HG02642 (cell line): ENCODE results near the gene ANO3.

Experiments
- ATAC-seq: cut with Tn5 transposase; IDR thresholded peaks from one replicate; pipeline ENCODE4 v1.9.1; 2021; ENCODE audit warnings: mild to moderate bottlenecking; ENCODE audit not compliant: unreplicated experiment, poor library complexity

The ANO3 gene

DNA sequence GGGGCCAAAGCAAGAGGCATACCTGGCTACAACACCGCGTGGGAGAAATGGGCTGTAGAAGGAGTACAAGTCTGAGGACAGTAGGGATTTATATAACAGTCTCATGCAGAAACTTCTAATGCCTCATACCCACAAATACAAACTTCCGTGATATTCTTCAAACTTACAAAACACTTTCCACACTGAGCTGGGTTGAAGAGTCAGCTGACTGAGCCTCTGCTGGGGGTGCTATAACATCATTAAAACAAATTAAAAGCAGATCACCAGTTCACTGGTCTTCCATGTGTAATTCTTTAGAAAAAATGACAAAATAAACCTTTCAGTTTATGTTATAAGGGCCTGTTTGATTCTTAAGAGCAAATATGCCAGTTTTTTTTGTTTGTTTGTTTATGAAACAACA is 148.1 kb downstream of the ANO3 start:
- ATAC-seq = no peak

DNA sequence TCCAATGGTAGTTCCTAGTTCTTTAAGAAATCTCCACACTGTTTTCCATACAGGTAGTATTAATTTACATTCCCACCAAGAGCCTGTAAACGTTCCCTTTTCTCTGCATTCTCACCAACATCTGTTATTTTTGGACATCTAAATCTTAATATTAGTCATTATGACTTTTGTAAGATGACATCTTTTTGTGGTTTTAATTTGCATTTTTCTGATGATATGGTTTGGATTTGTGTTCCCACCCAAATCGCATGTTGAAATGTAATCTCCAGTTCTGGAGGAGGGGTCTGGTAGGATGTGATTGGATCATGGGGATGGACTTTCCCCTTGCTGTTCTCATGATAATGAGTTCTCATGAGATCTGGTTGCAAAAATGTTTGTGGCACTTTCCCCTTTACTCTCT is 151.2 kb downstream of the ANO3 start:
- ATAC-seq = no peak

DNA sequence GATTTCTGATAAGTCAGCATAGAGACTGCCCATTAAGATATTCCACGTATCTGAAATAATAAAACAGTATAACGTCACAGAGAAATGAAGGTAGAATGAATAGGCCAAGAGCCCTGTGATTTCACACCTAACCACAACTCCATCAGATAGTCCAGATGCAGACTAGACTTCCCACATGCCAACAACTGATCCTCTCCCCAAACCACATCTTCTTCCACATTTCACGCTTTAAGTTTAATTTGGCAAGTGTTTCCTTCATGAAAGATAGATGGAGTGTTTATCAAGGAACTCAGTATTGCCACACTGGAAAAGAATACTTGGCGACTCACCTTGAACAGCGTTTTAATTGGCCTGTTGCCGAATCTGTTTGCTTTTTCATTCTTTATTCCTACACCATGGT is 158.6 kb downstream of the ANO3 start:
- no peak for ATAC-seq

DNA sequence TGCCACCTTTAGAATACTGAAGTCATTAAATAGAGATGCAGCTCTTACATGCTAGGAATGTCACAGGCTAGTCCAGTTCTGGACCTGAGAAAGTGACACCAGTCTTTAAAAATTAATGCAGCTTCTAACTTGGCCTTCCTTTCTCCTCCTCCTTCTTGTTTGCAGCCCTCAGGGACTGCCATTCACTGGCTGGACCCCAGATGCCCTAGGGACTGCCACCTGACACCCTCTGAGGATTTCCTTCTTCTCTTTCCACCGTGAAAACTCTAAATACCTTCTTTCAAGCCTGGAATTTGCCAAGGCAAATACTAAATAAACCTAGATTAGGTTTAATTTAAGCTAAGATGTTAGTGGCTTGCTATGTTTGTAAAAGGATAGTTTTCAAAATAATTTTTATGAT is 161.7 kb downstream of the ANO3 start:
- ATAC-seq = no peak

DNA sequence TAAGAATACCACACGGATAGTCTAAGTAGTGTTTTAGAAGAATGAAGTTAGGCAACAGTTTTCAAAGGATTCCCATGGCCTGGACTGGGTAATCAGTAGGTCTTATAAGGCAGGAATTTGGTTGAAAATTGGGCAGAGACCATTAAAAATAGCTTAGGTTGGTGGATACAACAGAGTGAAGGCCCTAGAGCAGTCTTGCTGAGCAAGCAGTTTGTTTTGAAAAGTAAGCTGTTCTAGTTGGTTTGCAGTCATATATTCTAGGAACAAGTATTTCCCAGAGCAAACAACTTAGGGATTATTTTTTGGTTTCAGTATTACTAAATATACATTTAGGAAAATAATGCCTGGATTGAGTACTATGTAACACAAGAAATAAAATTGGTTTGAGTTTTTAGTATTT is 175.3 kb downstream of the ANO3 start:
- no peak for ATAC-seq

DNA sequence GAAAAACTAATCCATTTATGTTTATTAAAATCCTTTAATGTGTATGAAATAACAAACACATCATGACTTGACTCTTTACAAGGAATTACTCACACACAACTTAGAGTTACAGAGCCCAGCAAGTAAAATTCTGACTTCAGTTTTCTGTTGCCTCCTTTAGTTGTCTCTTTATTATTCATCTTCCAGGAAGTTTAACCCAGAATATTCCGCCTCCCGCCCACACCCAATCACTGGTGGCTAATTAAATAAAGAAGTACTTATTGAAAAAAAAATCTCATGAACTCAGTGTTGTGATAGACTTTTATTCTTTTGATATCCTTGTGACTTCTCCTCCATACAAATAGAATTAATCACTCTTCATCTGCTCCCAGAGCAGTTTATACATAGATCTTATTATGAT is 178.2 kb downstream of the ANO3 start:
- no peak for ATAC-seq

DNA sequence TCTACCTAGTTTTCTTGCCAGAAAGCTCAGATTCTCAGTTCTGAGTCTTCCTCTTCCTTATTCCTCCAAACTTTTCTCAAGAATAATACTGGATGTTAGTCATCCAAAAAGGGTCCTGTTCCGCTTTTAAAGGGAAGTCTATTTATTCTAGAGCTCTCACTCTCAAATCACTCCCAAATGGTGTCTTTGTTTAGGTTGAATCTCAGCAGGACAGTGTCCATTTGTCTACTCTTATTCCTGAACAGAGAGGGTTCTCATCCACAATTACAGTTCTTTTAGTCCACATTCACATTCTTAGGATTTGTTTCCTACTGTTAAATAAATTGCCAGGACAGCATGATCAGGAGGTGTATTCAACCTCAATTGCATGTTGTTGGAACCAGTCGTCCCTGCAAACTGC is 178.8 kb downstream of the ANO3 start:
- no peak for ATAC-seq

DNA sequence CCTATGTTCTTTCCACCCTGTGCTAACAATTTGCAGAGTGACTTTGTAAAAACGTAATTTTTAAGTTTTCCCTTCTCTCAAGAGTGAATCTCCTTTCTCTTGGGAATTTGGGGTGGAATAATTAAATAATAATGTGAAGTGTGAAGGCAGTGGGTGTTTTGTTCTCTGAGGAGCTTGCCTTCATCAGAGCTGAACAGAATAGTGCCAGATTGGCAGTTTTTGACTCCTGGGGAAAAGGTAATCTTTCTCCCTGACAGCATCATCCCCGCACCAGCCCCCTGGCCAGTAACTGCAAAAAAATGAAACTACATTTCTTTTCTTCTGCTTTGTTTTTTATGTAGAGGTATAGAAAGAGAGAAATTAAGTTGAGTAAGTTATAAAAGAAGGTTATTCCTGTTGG is 180.3 kb downstream of the ANO3 start:
- no peak for ATAC-seq

DNA sequence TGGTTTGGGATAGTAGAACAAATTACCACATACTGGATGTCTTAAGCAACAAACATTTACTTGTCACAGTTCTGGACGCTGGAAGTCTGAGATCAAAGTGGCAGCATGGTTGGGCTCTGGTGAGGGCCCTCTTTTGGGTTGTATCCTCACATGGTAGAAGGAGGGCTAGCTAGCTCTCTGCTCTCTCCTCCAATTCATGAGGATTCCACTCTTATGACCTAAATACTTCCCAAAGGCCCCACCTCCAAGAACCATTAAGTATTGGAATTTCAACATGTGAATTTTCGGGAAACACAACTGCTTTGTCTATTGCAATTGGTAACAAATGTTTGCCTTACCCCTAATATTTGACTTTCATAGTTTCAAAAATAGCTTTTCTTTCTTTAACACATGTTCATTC is 187.5 kb downstream of the ANO3 start:
- no peak for ATAC-seq

DNA sequence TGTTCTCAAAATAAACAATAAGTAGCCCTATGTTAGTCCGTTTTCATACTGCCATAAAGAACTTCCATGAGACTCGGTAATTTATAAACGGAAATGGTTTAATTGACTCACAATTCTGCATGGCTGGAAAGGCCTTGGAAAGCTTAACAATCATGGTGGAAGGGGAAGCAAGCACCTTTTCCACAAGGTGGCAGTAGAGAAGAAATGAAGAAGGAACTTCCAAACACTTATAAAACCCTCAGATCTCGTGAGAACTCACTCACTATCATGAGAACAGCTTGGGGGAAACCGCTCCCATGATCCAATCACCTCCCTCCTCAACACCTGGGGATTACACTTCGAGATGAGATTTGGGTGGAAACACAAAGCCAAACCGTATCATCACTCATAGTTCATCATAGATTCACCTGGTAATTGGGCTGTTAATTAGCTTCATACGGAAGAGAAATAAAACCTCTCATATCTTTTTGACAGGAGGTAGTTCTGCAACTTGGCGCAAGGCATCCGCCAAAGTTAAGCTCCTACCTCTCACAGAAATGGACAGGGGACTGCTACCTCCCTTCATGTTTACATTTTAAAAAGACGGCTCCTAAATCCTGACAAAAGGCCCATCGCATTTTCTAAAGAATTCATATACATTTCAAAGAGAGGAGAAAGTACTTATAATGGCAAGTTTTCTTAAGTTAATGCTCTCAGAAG is 191.1 kb downstream of the ANO3 start:
- ATAC-seq = no peak

DNA sequence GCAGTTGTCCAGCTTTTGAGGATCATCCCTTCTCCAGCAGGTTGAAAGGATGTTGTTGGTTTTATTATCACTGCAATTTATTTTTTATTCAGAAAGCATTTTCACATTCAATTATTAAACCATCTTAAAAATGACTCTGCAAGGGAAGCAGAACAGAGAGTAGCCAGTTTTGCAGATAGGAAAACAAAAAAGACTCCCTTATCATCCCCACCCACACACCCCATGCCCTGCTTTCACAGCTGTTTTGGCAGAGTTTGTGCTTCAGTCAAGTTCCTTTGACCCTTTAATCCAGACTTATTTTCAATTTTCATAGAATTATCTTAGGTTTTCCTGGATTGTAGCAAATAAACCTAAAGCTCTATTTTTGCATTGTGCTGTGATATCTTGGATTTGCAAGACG is 195.8 kb downstream of the ANO3 start:
- no peak for ATAC-seq

DNA sequence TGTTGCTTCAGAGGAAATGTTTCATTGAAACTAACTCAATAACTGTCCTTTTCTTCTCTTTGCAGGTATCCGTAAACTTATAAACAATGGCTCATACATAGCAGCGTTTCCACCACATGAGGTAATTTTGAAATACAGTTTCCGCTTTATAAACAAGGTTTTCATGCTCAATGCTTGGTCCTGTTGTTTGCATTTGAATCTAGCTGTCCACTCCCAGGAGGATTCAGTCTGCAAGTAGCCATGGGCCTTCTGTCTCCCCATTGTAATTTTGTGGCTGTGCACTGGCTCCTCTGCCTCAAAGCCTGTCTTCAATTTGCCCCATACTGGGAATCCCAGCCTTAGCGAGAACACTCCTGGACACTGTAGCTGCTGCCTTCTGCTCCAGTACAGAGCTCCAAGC is 205.4 kb downstream of the ANO3 start:
- no peak for ATAC-seq

DNA sequence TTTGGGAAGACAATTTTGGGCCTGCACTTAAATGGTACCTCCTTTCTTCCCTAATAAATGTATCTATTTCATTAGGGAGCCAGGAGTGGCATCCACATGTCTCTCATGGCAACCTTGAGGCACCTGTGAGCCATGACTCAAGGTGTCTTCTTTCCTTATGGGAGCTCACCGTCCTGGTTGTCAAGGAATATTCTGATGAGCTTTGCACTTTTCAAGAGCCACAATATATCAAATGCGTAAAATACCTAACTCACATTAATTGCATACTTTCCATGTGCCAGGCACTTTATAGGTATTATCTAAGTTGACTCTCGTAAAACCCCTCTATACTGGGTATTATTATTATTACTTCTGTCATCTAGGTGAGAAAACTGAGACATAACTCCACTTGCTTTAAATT is 207.6 kb downstream of the ANO3 start:
- no peak for ATAC-seq

DNA sequence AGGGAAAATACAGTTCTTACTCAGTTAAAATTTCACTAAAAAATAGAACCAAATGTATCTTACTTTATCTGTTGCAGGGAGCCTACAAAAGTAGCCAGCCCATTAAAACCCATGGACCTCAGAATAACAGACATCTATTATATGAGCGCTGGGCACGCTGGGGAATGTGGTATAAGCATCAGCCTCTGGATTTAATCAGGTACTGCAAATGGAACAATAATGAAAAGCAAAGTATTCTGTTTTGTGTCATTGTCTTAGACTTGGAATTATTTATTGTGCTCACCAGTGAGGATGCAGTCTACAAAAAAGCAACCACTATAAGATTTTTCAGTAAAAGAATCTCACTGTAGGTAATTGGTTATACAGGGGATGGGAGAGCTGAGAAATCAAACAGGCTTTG is 209.9 kb downstream of the ANO3 start:
- ATAC-seq = no peak

DNA sequence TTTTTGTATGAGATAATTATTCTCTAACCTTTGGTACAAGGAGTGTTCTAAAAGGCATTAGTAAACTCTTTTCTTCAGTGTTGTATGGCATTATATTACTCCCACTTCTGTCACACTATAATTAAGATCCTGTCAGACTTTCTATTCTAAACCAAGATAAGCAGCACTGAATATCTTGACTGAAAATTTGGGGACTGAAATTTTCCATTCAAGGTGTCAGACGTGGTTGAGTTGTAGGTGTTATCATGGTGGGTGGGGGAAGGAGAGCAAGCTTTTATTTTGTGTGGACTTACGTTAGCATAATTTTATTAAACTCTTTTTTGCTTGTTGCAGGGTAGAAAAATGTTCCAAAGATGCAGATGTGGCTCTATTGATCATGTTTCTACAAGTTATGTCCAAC is 217.2 kb downstream of the ANO3 start:
- no peak for ATAC-seq

DNA sequence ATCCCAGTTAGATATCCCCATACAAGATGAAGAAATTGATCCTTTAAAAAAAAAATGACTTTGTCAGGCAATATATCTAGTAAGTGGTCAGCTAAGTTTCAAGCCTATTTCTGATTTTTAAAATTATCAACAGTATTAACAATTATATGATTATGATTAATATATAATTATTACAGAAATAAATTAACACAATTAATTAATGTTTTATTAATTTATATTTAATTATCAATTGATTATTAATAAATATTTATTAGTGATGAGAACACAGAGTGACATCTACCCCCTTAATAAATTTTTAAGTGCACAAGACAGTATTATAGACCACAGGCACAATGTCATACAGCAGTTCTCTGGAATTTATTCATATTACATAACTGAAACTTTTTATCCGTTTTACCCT is 218.1 kb downstream of the ANO3 start:
- ATAC-seq = no peak

DNA sequence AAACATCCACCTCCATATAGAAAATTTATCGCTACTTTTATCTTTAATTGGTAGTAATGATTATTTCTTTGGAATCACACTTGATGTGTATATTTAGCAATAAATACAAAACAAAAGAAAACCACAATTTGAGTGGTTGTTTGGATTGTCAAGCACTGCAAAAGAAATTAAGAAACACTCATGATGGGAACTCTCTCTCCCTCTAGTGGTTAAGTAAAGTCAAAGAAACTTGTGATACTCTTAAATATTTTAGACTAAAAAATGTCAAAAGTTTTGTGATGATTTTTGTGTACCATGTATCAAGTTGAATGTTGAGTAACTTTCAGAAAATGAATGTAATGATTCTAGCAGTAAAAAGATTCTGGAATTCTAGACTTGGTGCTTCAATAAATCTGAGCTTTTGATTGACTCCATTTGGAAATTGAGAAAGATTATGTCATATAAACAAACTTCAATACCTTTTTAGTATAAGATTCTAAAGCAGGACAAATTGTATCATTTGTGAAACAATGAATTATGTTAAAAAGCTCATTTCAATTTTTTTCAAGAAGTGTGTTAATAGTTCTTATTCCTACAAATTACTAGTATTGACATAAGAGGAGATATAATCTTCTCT is 219.4 kb downstream of the ANO3 start:
- no peak for ATAC-seq

DNA sequence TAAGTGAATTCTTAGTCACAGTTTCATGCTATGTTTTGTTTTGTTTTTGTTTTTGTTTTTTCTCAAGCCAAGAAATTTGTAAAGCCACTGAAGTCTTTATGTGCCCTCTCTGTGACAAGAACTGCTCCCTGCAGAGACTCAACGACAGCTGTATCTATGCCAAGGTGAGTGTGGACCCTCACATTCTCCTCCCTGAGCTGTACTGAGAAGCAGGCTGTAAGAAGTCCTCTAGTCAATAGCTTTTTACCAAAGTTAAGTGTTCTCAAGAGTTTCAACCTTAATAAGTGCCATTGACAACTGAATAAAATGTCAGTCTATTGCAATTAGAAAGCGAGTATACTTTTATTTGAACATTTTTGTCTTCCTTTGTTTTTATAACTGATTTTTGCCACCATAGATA is 221.3 kb downstream of the ANO3 start:
- no peak for ATAC-seq

DNA sequence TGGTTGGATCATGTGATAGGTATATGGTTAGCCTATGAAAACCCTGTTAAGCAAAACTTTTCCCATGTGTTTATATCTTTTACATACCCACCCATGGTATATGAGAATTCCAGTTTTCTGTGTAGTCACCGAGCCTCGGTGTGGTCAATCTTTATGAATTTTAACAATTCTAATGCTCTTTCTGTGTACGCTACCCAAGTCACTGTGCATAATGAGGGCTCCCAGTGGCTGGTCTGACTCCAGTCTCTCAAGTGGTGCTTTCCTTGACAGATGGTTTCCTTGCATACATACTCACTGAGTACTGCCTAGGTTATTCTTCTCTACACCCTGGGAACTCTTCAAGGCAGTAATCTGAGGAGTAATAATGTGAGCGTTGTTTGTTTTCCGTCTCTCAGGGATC is 222.5 kb downstream of the ANO3 start:
- no peak for ATAC-seq

DNA sequence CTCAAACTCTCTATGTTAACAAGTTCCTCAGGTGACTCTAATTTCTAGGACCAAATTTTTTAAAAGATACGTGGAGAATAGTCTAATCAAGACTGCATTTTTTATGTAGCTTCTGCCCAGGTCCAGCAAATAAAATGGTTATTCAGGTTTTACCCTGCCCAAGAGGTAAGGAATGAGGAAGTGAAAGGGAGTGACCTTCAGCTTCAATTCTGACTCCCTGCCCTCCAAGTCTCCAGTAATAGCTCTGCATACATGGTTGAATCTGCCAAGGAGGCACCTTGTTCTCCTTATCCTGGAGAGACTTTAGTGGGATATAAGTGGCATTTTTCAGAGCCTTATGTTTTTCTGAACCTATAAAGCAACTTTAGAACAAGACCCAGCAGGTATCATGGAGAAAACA is 224.7 kb downstream of the ANO3 start:
- no peak for ATAC-seq

DNA sequence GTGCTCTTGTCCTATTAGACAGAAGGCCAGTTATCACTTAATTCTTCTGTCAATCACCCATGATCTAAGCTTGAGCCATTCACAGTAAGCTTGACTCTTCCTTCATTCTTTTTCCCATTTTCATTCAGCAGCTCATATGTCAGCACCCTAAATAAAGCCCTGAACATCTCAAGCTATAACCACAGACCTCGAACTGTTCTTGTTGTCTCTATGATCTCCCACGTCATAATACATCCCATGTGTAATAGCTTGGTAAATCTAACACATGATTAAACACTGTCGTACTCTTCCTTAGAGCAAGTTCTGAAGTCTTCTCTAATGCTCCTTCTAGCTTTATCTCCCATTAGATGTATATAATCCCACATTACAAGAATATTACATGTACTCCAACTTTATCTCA is 225.7 kb downstream of the ANO3 start:
- no peak for ATAC-seq

DNA sequence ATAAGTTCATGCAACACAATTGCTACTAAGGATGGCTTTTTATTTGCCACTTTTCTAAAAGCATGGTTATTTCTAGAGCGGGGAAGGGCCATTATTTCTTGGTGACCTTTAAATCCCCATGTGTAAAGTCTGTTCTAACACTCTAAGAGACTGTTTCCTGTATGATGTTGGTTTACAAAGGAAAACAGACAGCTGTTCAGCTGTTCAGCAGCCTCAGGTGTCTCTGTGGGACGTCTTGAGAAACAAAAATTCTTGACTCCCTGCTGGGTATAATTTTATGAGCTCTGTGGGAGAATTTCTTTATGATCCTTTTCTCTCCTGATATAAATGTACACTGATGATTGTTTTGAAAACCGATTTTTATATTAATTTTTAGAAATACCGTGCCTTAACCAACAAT is 226.3 kb downstream of the ANO3 start:
- no peak for ATAC-seq

DNA sequence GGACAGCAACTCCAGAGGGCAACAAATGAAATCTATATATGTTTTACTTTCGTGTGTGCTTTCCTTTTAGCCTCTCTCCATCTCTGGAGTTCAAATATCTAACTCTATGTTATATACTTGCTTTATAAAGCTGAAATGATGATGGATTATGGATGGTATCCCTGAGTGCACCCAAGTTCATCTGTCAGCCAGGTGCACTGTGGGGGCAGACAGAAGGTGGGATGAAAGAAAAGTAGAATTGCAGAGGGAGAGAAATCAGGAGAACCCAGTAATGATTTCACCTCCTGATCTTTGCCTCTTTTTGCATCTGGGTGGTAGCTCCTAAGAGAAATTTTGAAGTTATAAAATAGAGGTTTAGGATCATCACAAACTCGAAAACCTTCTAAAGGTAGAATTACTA is 237.7 kb downstream of the ANO3 start:
- ATAC-seq = no peak
